ENCODE measurements around the gene WDR27. TPM values are rescaled to one million over a fixed set of nuclear protein-coding genes. Genes with fewer than 3 reads are reported as not detected.

The WDR27 gene
- total RNA-seq, 2 donors from 2014 or later, result 17.4 to 43.8 TPM

DNA sequence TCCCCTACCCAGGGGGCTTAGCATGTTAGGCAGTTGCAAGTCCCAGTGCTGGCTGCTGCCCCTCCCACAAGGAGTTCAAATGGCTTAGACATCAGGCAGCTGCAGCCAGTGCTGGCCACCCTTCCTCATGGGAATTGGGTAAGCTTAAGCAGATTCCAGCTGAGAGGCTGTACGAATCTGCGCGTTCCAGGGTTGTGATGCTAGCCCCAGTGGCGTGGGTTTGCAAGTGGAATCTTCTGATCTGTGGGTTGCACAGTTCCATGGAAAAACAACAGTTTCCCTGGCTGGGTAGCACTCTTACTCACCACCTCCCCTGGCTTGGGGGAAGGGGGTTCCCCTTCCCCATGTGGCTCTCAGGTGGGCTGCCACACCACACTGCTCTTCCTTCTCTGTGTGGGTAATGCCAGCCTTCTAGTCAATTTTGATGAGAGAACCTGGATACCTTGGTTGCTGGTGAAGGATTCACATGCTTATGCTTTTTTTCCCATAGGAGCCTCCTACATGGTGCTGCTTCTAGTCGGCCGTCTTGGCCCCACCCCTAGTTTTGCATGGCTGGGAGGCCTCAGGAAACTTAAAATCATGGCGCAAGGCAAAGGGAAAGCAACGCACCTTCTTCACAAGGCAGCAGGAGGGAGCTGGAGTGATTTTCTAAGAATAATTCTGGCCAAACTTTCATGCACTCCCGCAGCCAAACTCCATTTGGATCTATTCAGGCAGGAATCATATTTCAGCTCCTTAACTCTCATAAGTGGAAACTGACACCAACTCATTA is 36.6 kb upstream of the WDR27 start:
- TF ChIP-seq CTCF (IDR thresholded peaks at IDR 0.05), result no peak
- intact Hi-C loops (cut with DNase I), result no loop called here
- no peaks in the 10 kb centered on the region for H3K27me3 ChIP-seq
- no peaks in the 10 kb centered on the region for H3K4me1 ChIP-seq
- H3K9me3 ChIP-seq, result no peaks in the 10 kb centered on the region
- H3K9ac ChIP-seq (ENCODE audit: low read depth in 2 of 2, low read length in 2 of 2), result no peak overlapping the region
- no peaks in the 10 kb centered on the region for H3K36me3 ChIP-seq
- H3K27ac ChIP-seq, result no peak overlapping the region
- DNase-seq, result no peak
- no peak overlapping the region for H3K4me3 ChIP-seq

DNA sequence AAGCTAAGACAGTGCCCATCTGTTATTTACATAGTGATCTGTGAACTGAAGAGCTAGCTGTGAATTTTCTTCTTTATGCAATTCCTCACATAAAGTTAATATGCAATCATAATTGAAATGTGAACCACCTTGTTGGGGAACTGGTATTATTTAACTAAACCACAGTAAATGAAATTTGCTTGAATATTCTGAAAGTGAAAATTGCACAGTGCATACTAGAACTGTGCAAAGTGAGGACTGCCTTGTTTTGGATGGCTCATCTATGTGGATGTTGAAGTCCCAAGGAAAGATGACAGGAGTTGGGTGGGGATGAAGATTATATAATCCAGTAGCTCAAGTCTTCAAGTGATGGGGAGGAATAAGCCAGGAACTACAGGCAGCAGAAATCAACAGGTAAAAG is 28.1 kb upstream of the WDR27 start:
- TF ChIP-seq CTCF (IDR thresholded peaks at IDR 0.05), result no peak
- intact Hi-C loops (cut with DNase I), result no loop called here
- no peak overlapping the region for H3K9ac ChIP-seq (ENCODE audit: low read depth in 2 of 2, low read length in 2 of 2)
- no peaks in the 10 kb centered on the region for H3K4me1 ChIP-seq
- H3K9me3 ChIP-seq, result no peaks in the 10 kb centered on the region
- H3K27me3 ChIP-seq, result no peaks in the 10 kb centered on the region
- H3K27ac ChIP-seq, result no peak overlapping the region
- no peak overlapping the region for H3K4me3 ChIP-seq
- H3K36me3 ChIP-seq, result no peaks in the 10 kb centered on the region
- no peak for DNase-seq

- Histone ChIP-seq H3K36me3 (no peaks in the 10 kb centered on the region), H3K4me3 (no peak overlapping the region), H3K27ac (no peak overlapping the region), H3K4me1 (no peaks in the 10 kb centered on the region), H3K27me3 (no peaks in the 10 kb centered on the region), H3K9ac (ENCODE audit: low read depth in 2 of 2, low read length in 2 of 2) (no peak overlapping the region), H3K9me3 (no peaks in the 10 kb centered on the region)
- no peak for TF ChIP-seq CTCF (IDR thresholded peaks at IDR 0.05)
- intact Hi-C loops (cut with DNase I), result no loop called here
- DNase-seq, result no peak
These were observed 25.1 kb upstream of the WDR27 start for GRCh38 chr6:169726963-169727362.

DNA sequence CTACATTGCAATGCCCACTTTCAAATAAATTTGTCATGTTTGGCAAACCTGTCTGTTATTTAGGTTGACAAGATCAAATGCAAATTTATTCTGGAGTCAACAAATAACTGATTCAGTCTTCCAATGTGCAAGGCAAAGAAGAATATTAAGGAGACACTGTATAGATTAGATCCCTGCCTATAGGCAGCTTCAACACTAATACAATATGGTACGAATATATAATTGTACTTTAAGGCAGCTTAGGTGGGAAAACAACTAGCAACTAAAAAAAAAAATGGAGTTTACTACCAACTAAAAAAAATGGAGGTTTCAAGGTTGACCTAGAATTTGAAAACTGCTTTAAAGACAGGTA is 24.2 kb upstream of the WDR27 start:
- Histone ChIP-seq H3K4me3 (no peak overlapping the region), H3K27ac (no peak overlapping the region), H3K36me3 (no peaks in the 10 kb centered on the region), H3K9me3 (no peaks in the 10 kb centered on the region), H3K9ac (ENCODE audit: low read depth in 2 of 2, low read length in 2 of 2) (no peak overlapping the region), H3K4me1 (no peaks in the 10 kb centered on the region), H3K27me3 (no peaks in the 10 kb centered on the region)
- DNase-seq, result no peak
- no peak for TF ChIP-seq CTCF (IDR thresholded peaks at IDR 0.05)
- intact Hi-C loops (cut with DNase I), result no loop called here

- peak overlapping the region; percentile 72 for H3K4me3 ChIP-seq
- H3K36me3 ChIP-seq, result no peaks in the 10 kb centered on the region
- peak; percentile 60 for DNase-seq
- no peaks in the 10 kb centered on the region for H3K4me1 ChIP-seq
- intact Hi-C loops (cut with DNase I), result no loop called here
- H3K27ac ChIP-seq, result peak overlapping the region; percentile 79
- TF ChIP-seq CTCF (IDR thresholded peaks at IDR 0.05), result no peak
- no peaks in the 10 kb centered on the region for H3K9me3 ChIP-seq
- H3K27me3 ChIP-seq, result no peaks in the 10 kb centered on the region
- peak overlapping the region; percentile 70 to 73 for H3K9ac ChIP-seq (ENCODE audit: low read depth in 2 of 2, low read length in 2 of 2)
These were observed 23.6 kb upstream of the WDR27 start for GRCh38 chr6:169725125-169726048.
